Fibroblast of gingiva (primary cell): ENCODE results near the gene ATAD3A.
"Not testable (repeated sequence)": the region's sequence is repeated elsewhere in the genome, so short reads cannot be mapped to it uniquely, and the experiment has no call there.

Source experiments
- DNase-seq: peaks from one replicate; pipeline ENCODE4 v3.0.0-alpha.2; 2011; ENCODE audit warnings: low read depth

ATAD3A gene

DNA sequence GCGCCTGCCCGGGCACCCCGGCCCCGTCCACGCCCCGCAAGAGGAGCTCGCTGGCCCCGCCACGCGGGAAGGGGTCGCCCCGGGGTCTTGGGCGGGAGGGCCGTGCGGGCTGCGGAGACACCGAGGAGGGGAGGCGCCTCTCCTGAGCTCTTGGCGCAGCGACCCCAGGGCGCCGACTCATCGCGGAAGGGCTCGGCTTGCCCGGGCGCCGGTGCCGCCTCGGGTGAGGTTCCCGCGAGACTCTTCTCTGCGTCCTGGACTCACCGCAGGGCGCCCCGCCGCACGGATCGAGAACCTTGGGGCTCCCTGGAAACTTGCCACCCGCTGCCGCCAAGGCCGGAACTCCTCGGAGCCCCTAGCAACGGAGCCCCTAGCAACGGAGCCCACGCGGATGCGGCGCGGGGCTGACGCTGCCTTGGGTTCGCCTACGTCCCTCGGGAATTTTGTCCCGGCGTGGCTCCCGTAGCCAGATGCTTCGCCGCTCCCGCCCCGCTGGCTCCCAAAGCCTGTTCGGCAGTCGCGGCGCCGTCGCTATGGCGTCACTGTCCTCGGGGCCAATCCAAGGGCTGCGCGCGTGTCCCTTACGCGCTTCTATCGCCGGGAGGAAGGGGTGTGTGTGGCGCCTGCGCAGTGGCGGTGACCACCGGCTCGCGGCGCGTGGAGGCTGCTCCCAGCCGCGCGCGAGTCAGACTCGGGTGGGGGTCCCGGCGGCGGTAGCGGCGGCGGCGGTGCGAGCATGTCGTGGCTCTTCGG, at the start of gene ATAD3A:
Gene ATAD3A, plus strand, starts transcription at position 630 of the 753 bp plus-strand sequence. Its CDS starts 107 bp downstream, at position 737.
- peak; percentile 98 for DNase-seq

DNA sequence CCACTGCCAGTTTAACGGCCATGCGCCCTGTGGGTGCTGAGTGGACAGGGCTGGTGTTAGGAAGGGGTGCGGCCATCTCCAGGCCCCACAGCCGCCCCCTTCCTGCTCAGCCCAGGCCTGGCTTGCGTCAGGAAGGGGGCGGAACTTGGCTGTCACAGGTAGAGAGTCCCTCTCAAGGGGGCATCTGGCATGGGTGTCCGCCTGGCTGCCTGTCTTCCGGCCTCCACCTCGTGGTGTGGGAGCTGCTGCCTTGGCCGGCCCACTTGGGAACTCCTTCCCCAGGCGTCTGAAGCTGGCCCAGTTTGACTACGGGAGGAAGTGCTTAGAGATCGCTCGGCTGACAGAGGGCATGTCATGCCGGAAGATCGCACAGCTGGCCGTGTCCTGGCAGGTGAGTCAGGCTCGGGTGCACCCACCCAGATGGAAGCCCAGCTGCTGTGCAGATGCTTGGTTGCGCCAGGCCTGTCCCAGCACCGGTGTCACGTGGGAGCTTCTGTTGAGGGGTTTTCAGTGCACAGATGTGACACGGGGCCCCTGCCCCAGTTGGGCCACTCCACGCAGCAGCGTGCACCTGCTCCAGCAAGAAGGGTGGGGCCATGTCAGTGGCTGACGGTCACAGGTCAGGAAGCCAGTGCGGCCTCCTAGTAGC, 49.5 kb upstream of the ATAD3A start:
- DNase-seq: no peak

DNA sequence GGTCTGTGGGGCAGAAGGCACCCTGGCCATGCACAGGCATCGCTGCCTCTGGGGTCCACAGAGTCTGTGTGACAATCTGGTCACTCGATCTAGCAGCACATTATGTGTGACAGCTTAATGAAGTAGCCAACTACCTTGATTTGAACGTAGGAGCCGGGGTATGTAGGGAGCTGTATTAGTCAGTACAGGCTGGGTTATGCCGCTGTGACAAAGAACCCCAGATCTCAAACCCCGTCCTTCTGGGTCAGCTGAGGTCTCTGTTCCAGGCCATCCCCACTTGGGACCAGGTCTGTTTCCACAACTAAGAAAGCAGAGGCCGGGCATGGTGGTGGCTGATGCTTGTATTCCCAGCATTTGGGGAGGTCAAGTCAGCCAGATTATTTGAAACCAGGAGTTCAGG, 48.6 kb upstream of the ATAD3A start:
- no peak for DNase-seq

DNA sequence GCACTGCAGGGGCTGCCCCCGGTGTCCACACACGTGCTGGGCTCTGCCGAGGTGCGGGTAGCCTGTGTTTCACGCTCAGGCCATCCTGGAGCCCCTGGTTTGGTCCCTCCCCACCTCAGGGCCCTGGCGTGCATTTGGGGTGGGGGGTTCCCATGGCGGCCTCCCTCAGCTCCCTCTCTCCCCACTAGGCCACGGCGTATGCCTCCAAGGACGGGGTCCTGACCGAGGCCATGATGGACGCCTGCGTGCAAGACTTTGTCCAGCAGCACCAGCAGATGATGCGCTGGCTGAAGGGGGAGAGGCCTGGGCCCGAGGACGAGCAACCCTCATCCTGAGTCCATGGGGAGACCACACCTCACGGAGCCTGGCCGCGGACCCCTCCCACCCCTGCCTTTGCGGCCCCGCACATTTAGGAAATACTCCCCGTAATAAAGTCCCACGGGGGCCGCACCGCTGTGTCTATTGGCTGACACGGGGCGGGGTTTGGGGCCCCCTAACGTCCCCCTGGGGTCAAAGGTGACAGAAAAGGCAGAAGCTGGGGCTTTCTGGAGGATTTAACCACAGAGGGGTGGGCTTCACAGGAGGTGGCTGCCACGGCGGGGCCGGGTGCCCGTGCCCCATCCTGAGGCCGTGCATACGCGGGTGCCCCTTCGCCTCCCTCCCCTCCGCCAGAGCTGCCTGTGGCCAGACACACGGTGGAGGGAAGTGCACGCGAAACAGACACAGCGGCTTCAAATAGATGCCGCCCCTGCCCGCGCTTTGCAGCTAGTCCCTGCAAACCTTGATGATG, 43.6 kb upstream of the ATAD3A start:
- DNase-seq: not testable (repeated sequence)

DNA sequence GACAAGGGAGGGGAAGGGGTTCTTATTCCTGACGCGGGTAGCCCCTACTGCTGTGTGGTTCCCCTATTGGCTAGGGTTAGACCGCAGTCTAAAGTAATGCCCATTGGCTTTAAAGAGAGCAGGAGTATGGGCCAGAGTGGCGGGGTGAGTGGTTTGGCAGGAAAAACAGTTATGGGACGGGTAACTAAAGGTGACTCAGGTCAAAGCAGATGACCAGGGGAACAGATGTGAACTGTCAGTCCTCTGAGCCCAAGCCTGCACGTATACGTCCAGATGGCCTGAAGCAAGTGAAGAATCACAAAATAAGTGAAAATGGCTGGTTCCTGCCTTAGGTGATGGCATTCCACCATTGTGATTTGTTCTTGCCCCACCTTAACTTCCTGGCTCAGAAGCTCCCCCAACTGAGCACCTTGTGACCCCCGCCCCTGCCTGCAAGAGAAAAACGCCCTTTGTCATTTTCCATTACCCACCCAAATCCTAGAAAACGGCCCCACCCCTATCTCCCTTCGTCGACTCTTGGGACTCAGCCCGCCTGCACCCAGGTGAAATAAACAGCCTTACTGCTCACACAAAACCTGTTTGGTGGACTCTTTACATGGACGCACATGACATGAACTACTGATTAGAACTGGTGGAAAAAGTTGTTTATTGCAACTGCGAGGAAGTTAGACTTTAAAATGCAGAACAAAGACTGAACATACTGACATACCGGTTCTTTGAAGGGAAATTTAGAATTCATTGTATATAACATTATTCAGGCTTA, 41.2 kb upstream of the ATAD3A start:
- DNase-seq: no peak

DNA sequence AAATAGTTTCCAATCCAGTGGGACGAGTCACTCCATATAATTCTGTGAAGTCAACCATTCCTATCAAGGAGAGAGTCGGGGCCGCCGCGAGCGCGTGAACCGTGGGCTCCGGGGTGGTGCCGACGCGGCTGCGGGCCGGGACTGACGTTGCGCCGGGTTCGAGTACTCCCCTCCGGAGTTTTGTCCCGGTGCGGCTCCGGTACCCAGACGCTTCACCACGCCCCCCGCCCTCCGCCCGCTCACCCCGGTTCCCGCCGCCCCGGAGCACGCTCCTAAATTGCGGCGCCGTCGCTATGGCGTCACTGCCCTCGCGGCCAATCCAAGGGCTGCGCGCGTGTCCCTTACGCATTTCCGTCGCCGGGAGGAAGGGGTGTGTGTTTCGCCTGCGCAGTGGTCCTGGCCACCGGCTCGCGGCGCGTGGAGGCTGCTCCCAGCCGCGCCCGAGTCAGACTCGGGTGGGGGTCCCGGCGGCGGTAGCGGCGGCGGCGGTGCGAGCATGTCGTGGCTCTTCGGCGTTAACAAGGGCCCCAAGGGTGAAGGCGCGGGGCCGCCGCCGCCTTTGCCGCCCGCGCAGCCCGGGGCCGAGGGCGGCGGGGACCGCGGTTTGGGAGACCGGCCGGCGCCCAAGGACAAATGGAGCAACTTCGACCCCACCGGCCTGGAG, 40.4 kb upstream of the ATAD3A start, which contains the start of gene ATAD3B:
Gene ATAD3B, plus strand, starts transcription at position 377 of the 664 bp plus-strand sequence. Its CDS starts 120 bp downstream, at position 497.
- DNase-seq: peak; percentile 88

DNA sequence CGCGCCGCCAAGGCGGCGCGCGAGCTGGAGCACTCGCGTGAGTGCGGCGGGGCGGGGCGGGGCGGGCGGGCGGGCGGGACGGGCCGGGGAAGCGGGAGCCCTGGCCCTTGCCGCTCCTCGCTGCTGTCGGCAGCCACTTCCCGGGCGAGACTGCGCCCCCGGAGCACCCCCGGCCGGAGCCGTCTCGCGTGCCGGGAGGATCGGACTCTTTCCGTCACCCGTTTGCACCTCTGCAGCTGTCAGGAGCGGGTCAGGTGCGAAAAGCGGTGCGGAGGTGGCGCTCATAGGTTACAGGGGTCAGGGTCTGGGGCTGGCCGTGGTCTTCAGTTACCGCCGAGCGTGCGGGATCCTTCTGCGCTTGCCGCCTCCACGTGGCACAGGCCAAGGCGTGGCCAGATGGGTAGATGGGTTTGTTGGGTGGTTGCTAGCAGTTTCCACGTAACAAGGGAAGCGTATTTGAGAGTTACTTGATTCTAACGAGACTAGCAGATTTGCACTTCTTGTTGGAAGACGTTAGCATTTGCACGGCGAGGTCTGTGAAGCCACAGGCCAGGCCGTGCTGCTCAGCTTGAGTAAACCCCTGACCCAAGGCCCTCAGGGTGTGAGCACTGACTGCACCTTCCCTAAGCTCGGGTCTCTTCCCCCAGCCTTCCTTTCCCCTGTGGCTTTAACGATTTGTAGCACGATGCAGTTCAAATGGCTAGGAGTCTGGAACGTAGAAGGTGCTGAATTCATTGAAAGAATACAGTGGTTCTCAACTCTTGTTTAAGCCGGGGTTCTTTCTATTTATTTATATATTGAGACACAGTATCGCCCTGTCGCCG, 39.7 kb upstream of the ATAD3A start:
- not testable (repeated sequence) for DNase-seq

DNA sequence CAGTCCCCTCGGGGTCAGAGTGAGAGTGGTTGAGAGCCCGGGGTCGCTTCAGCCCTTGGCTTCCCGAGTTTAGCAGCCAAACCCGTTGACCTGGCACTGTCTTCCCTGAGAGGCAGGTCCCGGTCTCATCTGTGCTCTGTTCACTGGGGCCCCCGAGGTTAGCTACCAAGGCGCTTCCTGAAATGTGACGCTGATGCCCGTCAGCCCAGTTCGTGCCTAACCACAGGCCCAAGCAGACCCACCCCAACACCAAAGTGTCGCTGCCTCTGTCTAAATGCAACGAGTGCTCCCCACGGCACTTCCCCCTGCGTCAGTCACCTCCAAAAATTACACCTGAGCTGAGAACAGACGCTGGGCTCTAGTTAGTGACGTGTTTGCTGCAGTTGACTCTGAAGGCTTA, 36.0 kb upstream of the ATAD3A start:
- not testable (repeated sequence) for DNase-seq

DNA sequence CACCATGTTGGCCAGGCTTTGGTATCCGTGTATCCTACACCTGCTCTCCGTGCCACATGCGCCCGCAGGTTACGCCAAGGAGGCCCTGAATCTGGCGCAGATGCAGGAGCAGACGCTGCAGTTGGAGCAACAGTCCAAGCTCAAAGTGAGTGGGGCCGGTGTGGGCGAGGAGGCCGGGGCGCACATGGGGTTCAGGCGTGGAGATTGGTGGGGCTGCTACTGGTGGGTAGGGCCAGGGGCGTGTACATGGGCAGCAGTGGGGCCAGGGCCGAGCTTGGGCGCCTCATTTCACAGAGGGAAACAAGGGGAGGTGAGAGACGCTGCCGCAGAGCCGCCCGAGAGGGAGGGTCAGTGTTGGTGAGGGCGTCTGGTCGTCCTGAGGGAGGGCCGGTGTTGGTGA, 34.8 kb upstream of the ATAD3A start:
- DNase-seq: no peak

DNA sequence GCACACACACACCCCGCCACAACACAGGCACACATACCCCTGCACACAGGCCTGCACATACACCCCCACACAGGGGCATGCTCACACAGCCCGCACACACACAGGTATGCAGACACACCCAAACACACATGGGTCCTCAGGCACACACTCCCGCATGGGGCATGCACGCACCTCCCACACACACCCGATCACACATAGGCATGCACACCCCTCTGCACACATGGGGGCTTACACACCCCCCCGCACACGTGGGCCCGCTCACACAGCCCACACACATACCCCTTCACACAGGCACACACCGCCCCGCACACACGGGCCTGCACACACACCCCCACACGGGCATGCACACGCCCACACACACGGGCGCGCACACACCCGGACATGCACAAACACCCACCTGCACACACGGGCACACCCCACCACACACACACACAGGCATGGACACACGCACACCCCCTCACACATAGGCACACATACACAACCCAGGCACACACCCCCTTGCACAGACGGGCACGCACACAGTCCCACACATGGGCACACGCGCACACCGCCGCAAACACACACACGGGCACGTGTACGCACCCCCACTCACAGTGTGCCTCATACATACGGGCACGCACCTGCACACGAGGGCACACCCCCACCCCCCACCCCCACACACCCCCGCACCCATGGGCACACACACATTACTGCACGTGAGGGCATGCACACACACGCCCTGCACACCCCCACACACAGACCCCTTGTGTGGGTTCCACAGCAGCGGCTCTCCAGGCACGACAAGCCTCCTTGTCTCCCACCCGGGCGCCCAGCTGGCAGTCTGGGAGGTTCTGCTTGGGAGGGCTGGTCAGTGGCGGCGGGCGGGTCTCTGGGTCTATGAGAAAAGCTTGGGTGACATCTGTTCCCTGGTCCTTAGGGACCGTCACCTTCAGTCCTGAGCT, 32.1 kb upstream of the ATAD3A start:
- DNase-seq: no peak

DNA sequence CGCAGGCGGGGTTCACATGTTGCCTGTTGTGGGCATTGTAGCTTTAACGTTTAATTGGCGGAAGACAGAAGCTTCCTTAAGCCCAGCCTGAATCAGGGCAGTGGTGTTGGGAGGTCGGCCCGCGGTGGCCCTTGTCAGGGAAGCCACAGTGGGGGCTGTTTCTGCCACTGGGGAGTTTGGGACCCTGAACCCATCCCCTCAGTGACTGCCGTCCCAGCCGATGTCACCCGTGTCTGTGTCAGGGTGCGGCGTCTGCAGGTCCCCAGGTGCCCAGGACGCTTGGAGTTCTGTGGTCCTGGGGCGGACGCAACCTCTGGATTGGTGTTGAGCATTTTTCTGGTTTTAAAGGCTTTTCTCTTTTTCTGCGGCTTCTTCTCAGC, 31.5 kb upstream of the ATAD3A start:
- not testable (repeated sequence) for DNase-seq

DNA sequence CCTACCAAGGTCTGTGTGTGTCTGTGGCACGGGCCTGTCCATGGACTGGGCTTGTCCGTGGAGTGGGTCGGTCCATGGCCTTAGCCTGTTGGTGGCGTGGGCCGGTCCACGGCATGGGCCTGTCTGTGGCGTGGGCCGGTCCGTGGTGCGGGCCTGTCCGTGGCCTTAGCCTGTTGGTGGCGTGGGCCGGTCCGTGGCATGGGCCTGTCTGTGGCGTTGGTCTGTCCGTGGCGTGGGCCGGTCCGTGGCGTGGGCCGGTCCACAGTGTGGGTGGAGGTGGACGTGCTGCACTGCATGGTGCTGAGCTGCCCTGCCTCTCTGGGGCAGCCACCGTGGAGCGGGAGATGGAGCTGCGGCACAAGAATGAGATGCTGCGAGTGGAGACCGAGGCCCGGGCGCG, 30.2 kb upstream of the ATAD3A start:
- DNase-seq: not testable (repeated sequence)

DNA sequence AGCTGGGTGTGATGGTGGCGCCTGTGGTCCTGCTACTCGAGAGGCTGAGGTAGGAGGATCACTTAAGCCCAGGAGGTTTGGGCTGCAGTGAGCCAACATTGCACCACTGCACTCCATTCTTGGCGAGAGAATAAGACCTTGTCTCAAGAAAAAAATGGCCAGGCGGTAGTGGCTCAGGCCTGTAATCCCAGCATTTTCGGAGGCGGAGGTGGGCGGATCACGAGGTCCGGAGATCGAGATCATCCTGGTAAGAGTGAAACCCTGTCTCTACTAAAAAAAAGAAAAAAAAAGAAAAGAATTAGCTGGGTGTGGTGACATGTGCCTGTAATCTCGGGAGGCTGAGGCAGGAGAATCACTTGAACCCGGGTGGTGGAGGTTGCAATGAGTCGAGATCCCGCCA, 29.1 kb upstream of the ATAD3A start:
- no peak for DNase-seq

DNA sequence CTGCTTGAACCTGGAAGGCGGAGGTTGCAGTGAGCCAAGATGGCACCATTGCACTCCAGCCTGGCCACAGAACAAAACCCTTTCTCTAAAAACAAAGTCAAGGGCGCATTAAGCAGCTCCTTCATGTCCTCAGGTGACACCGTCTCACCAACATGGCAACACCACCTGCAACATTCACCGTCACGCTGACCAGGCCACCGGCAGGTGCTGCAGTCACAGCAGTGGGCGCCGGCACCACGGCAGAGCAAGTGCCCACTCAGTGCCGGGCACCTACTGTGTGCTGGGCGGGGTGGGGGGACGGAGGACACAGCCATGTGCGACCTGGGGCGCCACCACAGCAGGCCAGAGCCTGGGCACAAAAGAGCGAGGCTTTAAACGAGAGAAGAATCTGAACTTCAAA, 28.2 kb upstream of the ATAD3A start:
- no peak for DNase-seq

DNA sequence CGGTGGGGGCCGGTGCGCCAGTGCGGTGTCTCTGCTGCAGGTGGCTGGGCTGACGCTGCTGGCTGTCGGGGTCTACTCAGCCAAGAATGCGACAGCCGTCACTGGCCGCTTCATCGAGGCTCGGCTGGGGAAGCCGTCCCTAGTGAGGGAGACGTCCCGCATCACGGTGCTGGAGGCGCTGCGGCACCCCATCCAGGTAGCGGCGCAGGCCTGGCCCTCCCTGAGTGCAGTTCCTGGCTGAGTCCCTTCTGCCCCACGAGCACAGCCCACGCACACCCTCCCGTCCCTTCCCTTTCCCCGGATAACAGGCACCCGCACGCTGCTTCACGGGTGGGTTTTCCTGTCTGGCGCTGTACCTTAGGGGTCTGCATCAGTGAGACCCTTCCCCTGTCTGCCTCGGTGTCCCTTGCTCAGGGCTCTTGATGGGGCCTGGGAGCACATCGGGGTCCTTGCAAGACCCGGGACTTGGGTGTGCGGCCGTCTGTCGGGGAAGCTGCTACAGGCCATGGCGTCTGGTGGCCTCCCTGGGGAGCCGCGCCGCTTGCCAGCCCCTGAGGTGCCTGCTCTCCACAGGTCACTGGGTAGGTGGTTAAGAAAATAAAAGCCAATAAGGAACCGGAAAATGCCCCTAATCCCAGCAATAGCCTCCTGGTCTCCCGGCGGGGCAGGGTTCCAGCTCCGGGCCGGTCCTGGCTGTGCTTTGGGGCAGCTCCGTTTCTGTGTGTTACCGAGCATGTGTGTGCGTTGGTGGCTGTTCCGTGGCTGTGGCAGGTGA, 26.8 kb upstream of the ATAD3A start:
- not testable (repeated sequence) for DNase-seq

DNA sequence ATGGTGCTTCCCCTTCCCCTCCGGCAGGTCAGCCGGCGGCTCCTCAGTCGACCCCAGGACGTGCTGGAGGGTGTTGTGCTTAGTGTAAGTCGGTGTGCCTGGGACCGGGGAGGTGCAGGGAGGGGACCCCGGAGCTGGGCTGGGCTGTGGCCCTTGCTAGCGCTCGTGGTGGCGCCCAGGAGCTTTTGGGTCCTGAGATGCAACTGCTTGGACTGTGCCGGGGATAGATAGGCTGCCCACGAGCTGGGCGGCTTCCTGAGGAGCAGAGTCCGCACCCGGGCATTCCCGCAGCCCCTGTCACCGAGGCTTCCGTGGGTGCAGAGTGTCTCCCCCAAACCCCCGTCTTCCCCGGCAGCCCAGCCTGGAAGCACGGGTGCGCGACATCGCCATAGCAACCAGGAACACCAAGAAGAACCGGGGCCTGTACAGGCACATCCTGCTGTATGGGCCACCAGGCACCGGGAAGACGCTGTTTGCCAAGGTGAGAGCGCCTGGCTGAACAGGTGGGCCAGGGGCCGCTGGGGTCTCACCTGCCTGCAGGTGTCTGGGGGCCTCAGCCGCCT, 26.1 kb upstream of the ATAD3A start:
- DNase-seq: not testable (repeated sequence)

DNA sequence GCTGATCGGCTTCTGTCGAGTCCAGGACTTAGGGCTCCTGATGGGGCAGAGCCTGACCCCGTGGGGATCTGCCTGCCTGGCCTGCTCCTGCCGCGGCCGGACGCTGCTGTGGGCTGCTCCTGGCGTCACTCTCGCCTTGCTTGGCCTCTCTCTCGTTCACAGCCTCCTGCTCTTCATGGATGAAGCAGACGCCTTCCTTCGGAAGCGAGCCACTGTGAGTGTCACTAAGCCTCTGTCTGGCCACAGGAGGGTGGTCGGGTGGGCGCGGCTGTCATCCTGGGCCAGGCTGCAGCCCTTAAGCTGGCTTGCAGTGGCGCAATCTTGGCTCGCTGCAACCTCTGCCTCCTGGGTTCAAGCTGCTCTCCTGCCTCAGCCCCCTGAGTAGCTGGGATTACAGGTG, 24.3 kb upstream of the ATAD3A start:
- no peak for DNase-seq

DNA sequence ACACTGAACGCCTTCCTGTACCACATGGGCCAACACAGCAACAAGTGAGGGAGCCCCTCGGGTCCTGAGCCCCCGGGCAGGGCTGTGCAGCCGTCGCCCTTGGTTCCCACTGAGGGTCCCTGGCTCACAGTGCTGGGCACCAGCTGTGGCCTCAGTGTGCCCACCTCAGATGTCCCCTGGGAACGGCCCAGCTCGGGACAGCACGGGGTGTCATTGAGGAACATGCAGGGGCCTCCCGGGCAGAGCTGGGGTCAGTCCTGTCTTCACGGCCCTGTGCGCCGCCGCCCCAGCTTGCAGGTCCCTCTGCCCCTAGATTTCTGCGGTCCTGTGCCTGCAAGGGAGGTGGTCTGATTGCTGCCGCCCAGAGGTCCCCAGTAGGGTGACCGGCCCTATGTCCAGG, 22.7 kb upstream of the ATAD3A start:
- DNase-seq: no peak
